Fibroblast of pulmonary artery (primary cell): Measurements from ENCODE around the gene TTC28.
"Not testable (repeated sequence)": the region's sequence is repeated elsewhere in the genome, so short reads cannot be mapped to it uniquely, and the experiment has no call there.

Experiments
- DNase-seq: peaks from one replicate; pipeline ENCODE4 v3.0.0-alpha.2; 2010; ENCODE audit warnings: low read depth
- H3K4me3 ChIP-seq: replicated peaks from 2 replicates; pipeline ENCODE4 v1.5.1; 2011; ENCODE audit warnings: low read depth, mild to moderate bottlenecking, control low read depth, low read length, moderate library complexity
- CTCF ChIP-seq: IDR thresholded peaks from 2 replicates; pipeline ENCODE4 v1.5.1; 2011; ENCODE audit warnings: mild to moderate bottlenecking, control low read depth, low read length, inconsistent platforms; ENCODE audit errors: missing control alignments

Gene TTC28

GRCh38 chr22:28064920-28065319 lies 614.7 kb downstream of the TTC28 start:
- no peak overlapping the region for H3K4me3 ChIP-seq
- no peak for DNase-seq
- no peak for TF ChIP-seq CTCF

GRCh38 chr22:28063656-28064055 lies 616.0 kb downstream of the TTC28 start:
- no peak for TF ChIP-seq CTCF
- no peak for DNase-seq
- no peak overlapping the region for H3K4me3 ChIP-seq

GRCh38 chr22:28060594-28060993 lies 619.0 kb downstream of the TTC28 start:
- DNase-seq, H3K4me3 ChIP-seq: not testable (repeated sequence)

- no peak for DNase-seq
- H3K4me3 ChIP-seq: no peak overlapping the region
- no peak for TF ChIP-seq CTCF
Observed at GRCh38 chr22:28058036-28058435, 621.6 kb downstream of the TTC28 start.

- no peak overlapping the region for H3K4me3 ChIP-seq
- TF ChIP-seq CTCF: no peak
- DNase-seq: no peak
Observed at GRCh38 chr22:28054819-28055208, 624.8 kb downstream of the TTC28 start.

- TF ChIP-seq CTCF: no peak
- no peak for DNase-seq
- H3K4me3 ChIP-seq: no peak overlapping the region
Observed at GRCh38 chr22:28053896-28054818, 625.5 kb downstream of the TTC28 start.

- H3K4me3 ChIP-seq: no peak overlapping the region
- TF ChIP-seq CTCF: no peak
- no peak for DNase-seq
Observed at GRCh38 chr22:28052825-28053269, 626.8 kb downstream of the TTC28 start.
